H1 (cell line): ENCODE measurements around the gene KIAA0319L. TPM values are rescaled to one million over a fixed set of nuclear protein-coding genes. Genes with fewer than 3 reads are reported as not detected.

Experiments used
- CTCF ChIA-PET: fragments of 300-600 bp; sonication (Branson Sonifier 250); formaldehyde crosslinking; loops from one replicate; lab custom pipeline; 2021; ENCODE audit not compliant: partially characterized antibody; lab: Charles Lee
- POLR2A ChIA-PET: fragments of 300-600 bp; sonication (Branson Sonifier 250); formaldehyde crosslinking; loops from one replicate; lab custom pipeline; 2021; ENCODE audit warnings: inconsistent platforms; ENCODE audit not compliant: partially characterized antibody; lab: Charles Lee
- DNase-seq, 2 experiments: peaks; one replicate each; pipeline versions ENCODE4 v3.0.0 to v3.0.0-alpha.2; 2010 to 2022; ENCODE audit warnings: low spot score in 2 of 2, low read depth in 1 of 2, mixed read lengths in 1 of 2
- FAIRE-seq: peaks from 2 replicates; lab custom pipeline; 2011; peaks lifted over from hg19 to GRCh38; lab: Jason Lieb, UNC
- H2AFZ ChIP-seq: 2 replicates; pipeline ENCODE4 v1.8.1; 2012; ENCODE audit warnings: low read length, inconsistent platforms
- H2AK5ac ChIP-seq: 2 replicates; pipeline ENCODE4 v1.6.1; 2013; ENCODE audit warnings: low read depth, low read length
- H2BK120ac ChIP-seq: replicated peaks from 2 replicates; pipeline ENCODE3; 2013; ENCODE audit warnings: low read depth, low read length, inconsistent platforms
- H2BK12ac ChIP-seq: 2 replicates; pipeline ENCODE4 v1.6.1; 2013; ENCODE audit warnings: low read depth, low read length
- H2BK15ac ChIP-seq: 2 replicates; pipeline ENCODE4 v1.6.1; 2013; ENCODE audit warnings: low read length
- H2BK20ac ChIP-seq: 2 replicates; pipeline ENCODE4 v1.6.1; 2013; ENCODE audit warnings: low read length
- H2BK5ac ChIP-seq: 2 replicates; pipeline ENCODE4 v1.6.1; 2013; ENCODE audit warnings: low read depth, low read length
- H3K14ac ChIP-seq: 2 replicates; pipeline ENCODE4 v1.6.1; 2013; ENCODE audit warnings: inconsistent platforms; ENCODE audit not compliant: insufficient read length
- H3K18ac ChIP-seq: 2 replicates; pipeline ENCODE4 v1.6.1; 2013; ENCODE audit warnings: low read length; ENCODE audit errors: extremely low read depth
- H3K23ac ChIP-seq: 2 replicates; pipeline ENCODE4 v1.6.1; 2013; ENCODE audit warnings: inconsistent platforms; ENCODE audit not compliant: insufficient read length
- H3K23me2 ChIP-seq: 2 replicates; pipeline ENCODE4 v1.6.1; 2013; ENCODE audit warnings: low read depth, low read length
- H3K27ac ChIP-seq: 2 replicates; pipeline ENCODE4 v1.6.1; 2011; ENCODE audit warnings: low read depth, low read length, inconsistent platforms
- H3K27me3 ChIP-seq, 4 experiments: replicated peaks in 1 of 4; 1 replicate in 1 of 4; 2 replicates in 3 of 4; pipeline versions ENCODE4 v1.6.1 to v1.8.1; 2011 to 2013; ENCODE audit warnings: low read length in 3 of 4, mild to moderate bottlenecking in 3 of 4, inconsistent platforms in 2 of 4, mixed read lengths in 2 of 4, moderate library complexity in 1 of 4; ENCODE audit not compliant: control insufficient read depth in 3 of 4, insufficient read depth in 3 of 4; ENCODE audit errors: extremely low read depth in 1 of 4
- H3K36me3 ChIP-seq, 4 experiments: 2 replicates each; pipeline versions ENCODE4 v1.6.1 to v1.8.1; 2011 to 2013; ENCODE audit warnings: mild to moderate bottlenecking in 4 of 4, low read length in 3 of 4, moderate library complexity in 2 of 4, control low read depth in 1 of 4, inconsistent platforms in 1 of 4; ENCODE audit not compliant: insufficient read depth in 4 of 4, control insufficient read depth in 2 of 4
- H3K4ac ChIP-seq: replicated peaks from 2 replicates; pipeline ENCODE3; 2013; ENCODE audit warnings: low read length, low read depth, mixed read lengths, inconsistent platforms; ENCODE audit not compliant: insufficient read length
- H3K4me1 ChIP-seq, 4 experiments: replicated peaks in 1 of 4; 1 replicate in 1 of 4; 2 replicates in 3 of 4; pipeline versions ENCODE4 v1.6.1 to v1.8.1; 2011 to 2013; ENCODE audit warnings: low read length in 3 of 4, inconsistent platforms in 2 of 4, mixed read lengths in 1 of 4; ENCODE audit not compliant: insufficient read depth in 4 of 4, control insufficient read depth in 3 of 4
- H3K4me2 ChIP-seq, 2 experiments: 2 replicates each; pipeline versions ENCODE4 v1.6.1 to v1.8.1; 2011 to 2013; ENCODE audit warnings: low read depth in 2 of 2, low read length in 2 of 2, control low read depth in 1 of 2, inconsistent platforms in 1 of 2, mild to moderate bottlenecking in 1 of 2; ENCODE audit not compliant: insufficient read depth in 1 of 2
- H3K4me3 ChIP-seq, 4 experiments: fragments of 200-600, 300-600 bp in 1 of 4; sonication (generic), shearing (Covaris generic), sonication (Bioruptor Twin) in 1 of 4; 2 replicates each; pipeline versions ENCODE4 v1.5.1 to v1.8.1; 2011 to 2016; ENCODE audit warnings: low read length in 4 of 4, low read depth in 3 of 4, control low read depth in 2 of 4, inconsistent platforms in 2 of 4, mild to moderate bottlenecking in 2 of 4, mixed read lengths in 1 of 4, moderate library complexity in 1 of 4; ENCODE audit not compliant: insufficient read depth in 2 of 4; ENCODE audit errors: extremely low read depth in 1 of 4
- H3K56ac ChIP-seq: replicated peaks from 2 replicates; pipeline ENCODE3; 2013; ENCODE audit warnings: low read depth, mild to moderate bottlenecking, mixed read lengths, low read length, inconsistent platforms; ENCODE audit not compliant: insufficient read length
- H3K79me1 ChIP-seq: 2 replicates; pipeline ENCODE4 v1.6.1; 2013; ENCODE audit warnings: low read depth, low read length, control low read depth
- H3K79me2 ChIP-seq, 2 experiments: 2 replicates each; pipeline versions ENCODE4 v1.6.1 to v1.8.1; 2012 to 2013; ENCODE audit warnings: low read length in 2 of 2, mild to moderate bottlenecking in 2 of 2, inconsistent platforms in 1 of 2; ENCODE audit not compliant: insufficient read depth in 2 of 2, control insufficient read depth in 1 of 2
- H3K9ac ChIP-seq, 4 experiments: replicated peaks in 1 of 4; 1 replicate in 1 of 4; 2 replicates in 3 of 4; pipeline versions ENCODE4 v1.6.1 to v1.8.1; 2011 to 2013; ENCODE audit warnings: low read depth in 3 of 4, low read length in 3 of 4, control low read depth in 2 of 4, mild to moderate bottlenecking in 2 of 4, moderate library complexity in 2 of 4, inconsistent platforms in 1 of 4; ENCODE audit errors: extremely low read depth in 1 of 4
- H3K9me3 ChIP-seq, 2 experiments: 2 replicates each; pipeline versions ENCODE4 v1.6.1 to v1.8.1; 2012 to 2013; ENCODE audit warnings: mild to moderate bottlenecking in 2 of 2, moderate library complexity in 2 of 2, control low read depth in 1 of 2, inconsistent platforms in 1 of 2, low read depth in 1 of 2, low read length in 1 of 2, mixed read lengths in 1 of 2; ENCODE audit not compliant: insufficient read depth in 2 of 2
- H4K20me1 ChIP-seq, 2 experiments: replicated peaks in 1 of 2; 2 replicates each; pipeline versions ENCODE3 to v1.8.1; 2011 to 2013; ENCODE audit warnings: inconsistent platforms in 2 of 2, low read length in 2 of 2, mild to moderate bottlenecking in 1 of 2; ENCODE audit not compliant: insufficient read depth in 2 of 2, control insufficient read depth in 1 of 2
- H4K5ac ChIP-seq: 2 replicates; pipeline ENCODE4 v1.6.1; 2013; ENCODE audit warnings: low read length, low read depth, mixed read lengths, inconsistent platforms; ENCODE audit not compliant: insufficient read length
- H4K8ac ChIP-seq: 2 replicates; pipeline ENCODE4 v1.8.0; 2013; ENCODE audit warnings: mild to moderate bottlenecking, moderate library complexity, low read length, inconsistent platforms; ENCODE audit not compliant: insufficient read depth; ENCODE audit errors: extremely low read depth
- H4K91ac ChIP-seq: replicated peaks from 2 replicates; pipeline ENCODE3; 2013; ENCODE audit warnings: low read length, mixed read lengths, inconsistent platforms; ENCODE audit not compliant: insufficient read length
- CHD1 ChIP-seq: IDR thresholded peaks from 2 replicates; pipeline ENCODE4 v1.6.1; 2012; ENCODE audit warnings: low read depth, low read length, improper control_type of control experiment
- E2F6 ChIP-seq: IDR thresholded peaks from 2 replicates; pipeline ENCODE4 v1.6.1; 2012; ENCODE audit warnings: inconsistent platforms
- MAX ChIP-seq: IDR thresholded peaks from 2 replicates; pipeline ENCODE4 v1.6.1; 2012; ENCODE audit warnings: inconsistent platforms
- RAD21 ChIP-seq, 2 experiments: IDR thresholded peaks in 1 of 2; conservative IDR thresholded peaks in 1 of 2; 2 replicates each; pipeline ENCODE4 v1.6.1; 2011; ENCODE audit warnings: low read depth in 2 of 2, low read length in 2 of 2, improper control_type of control experiment in 1 of 2, inconsistent platforms in 1 of 2, mild to moderate bottlenecking in 1 of 2, moderate library complexity in 1 of 2
- RBBP5 ChIP-seq: IDR thresholded peaks from 2 replicates; pipeline ENCODE4 v1.7.1; 2012; ENCODE audit warnings: low read depth, mild to moderate bottlenecking, inconsistent platforms, low read length, moderate library complexity, borderline replicate concordance
- RFX5 ChIP-seq: IDR thresholded peaks from 2 replicates; pipeline ENCODE4 v1.6.1; 2011; ENCODE audit warnings: low read depth, low read length, improper control_type of control experiment, borderline replicate concordance
- SP1 ChIP-seq: IDR thresholded peaks from 2 replicates; pipeline ENCODE4 v1.6.1; 2011; ENCODE audit warnings: low read depth, low read length
- SP2 ChIP-seq: IDR thresholded peaks from 2 replicates; pipeline ENCODE4 v1.6.1; 2012; ENCODE audit warnings: mild to moderate bottlenecking, low read length, inconsistent platforms
- TAF1 ChIP-seq: IDR thresholded peaks from 2 replicates; pipeline ENCODE4 v1.6.1; 2011; ENCODE audit warnings: mild to moderate bottlenecking, low read depth, low read length
- WGBS, 2 experiments: shearing (Covaris generic) in 1 of 2; methylation state at CpG; one replicate each; pipeline versions ENCODE4 v1.1.6 to v1.1.7; 2013 to 2015; ENCODE audit warnings: low lambda C conversion rate in 2 of 2, mixed read lengths in 2 of 2, inconsistent platforms in 1 of 2, low coverage in 1 of 2, missing lambda C conversion rate in 1 of 2; ENCODE audit not compliant: insufficient replicate concordance in 2 of 2, insufficient coverage in 1 of 2, insufficient read length in 1 of 2; ENCODE audit errors: extremely low coverage in 1 of 2, missing lambda C conversion rate in 1 of 2; 5-methylcytosine and 5-hydroxymethylcytosine counted together
- polyA plus RNA-seq, 7 experiments: library from polyadenylated mRNA; depleted of rRNA in 3 of 7; stranded (reverse) in 5 of 7; unstranded in 2 of 7; fragments of >200 nt in 5 of 7; fragments of 200-250 nt in 2 of 7; gene quantifications; 1 replicate in 5 of 7; 2 replicates in 1 of 7; 4 replicates in 1 of 7; pipeline versions ENCODE4 v1.2.1 to v1.2.3, GENCODE V29; 2011 to 2013; ENCODE audit warnings: missing spikeins in 2 of 7, mixed read lengths in 2 of 7
- total RNA-seq: library from RNA; stranded (reverse); fragmentation: NEBNext Ultra II Directional; extraction: Animal tissue kit (Norgen Biotek cat#: 25700); gene quantifications from 2 replicates; pipeline ENCODE4 v1.2.1, GENCODE V29; 2021

Gene KIAA0319L
- total and polyA plus RNA-seq, 2 of the 8 experiments (the other 6 are each of a cell fraction or from before 2014, with no cell fraction given): 40.1 to 55.7 TPM

GRCh38 chr1:35475856-35476674, 81.1 kb downstream of the KIAA0319L start:
- Histone ChIP-seq H2BK5ac (no peak overlapping the region), H4K8ac (no peak overlapping the region), H2BK20ac (no peak overlapping the region), H2BK15ac (no peak overlapping the region), H3K27ac (no peak overlapping the region), H2AK5ac (no peak overlapping the region), H3K14ac (no peak overlapping the region), H4K5ac (no peak overlapping the region), H4K20me1 (no peaks in the 10 kb centered on the region), H3K36me3 (peaks cover 3 to 27% (median 9%) of the 10 kb centered on the region in 4 experiments; a peak in 3 of 8 replicates), H4K91ac (no peak overlapping the region), H3K4me2 (no peak overlapping the region), H3K4me3 (no peak overlapping the region), H3K9me3 (no peaks in the 10 kb centered on the region), H3K56ac (no peak overlapping the region)
- no peak for DNase-seq
- WGBS, 2 experiments: 93% methylated on average over 6 of the region's 6 CpGs; no CpG with 5 or more reads in 1 of the 2 experiments
- no peak for TF ChIP-seq SP2
- TF ChIP-seq TAF1: no peak
- no peak for TF ChIP-seq E2F6
- no peak for TF ChIP-seq MAX
- no peak for TF ChIP-seq SP1
- TF ChIP-seq RAD21 (IDR thresholded peaks at IDR 0.05 in 1 of 2, conservative IDR thresholded peaks at IDR 0.05 in 1 of 2; ENCODE audit: low read depth in 2 of 2, low read length in 2 of 2): no peak
- no peak for TF ChIP-seq CHD1
- TF ChIP-seq RFX5: no peak
- no peak for TF ChIP-seq RBBP5
- TF ChIP-seq, all 59 proteins: peak for 0
- H2AFZ ChIP-seq: no peak overlapping the region
- no peak overlapping the region for H3K9ac ChIP-seq
- no peak for FAIRE-seq
- no peaks in the 10 kb centered on the region for H3K79me2 ChIP-seq
- H2BK120ac ChIP-seq: no peak overlapping the region
- H3K4ac ChIP-seq: no peak overlapping the region
- no peaks in the 10 kb centered on the region; the same call in 1 of the 2 replicates for H3K23me2 ChIP-seq
- peaks cover 0 to 3% (median 2%) of the 10 kb centered on the region in 4 experiments; a peak in 1 of 7 replicates for H3K4me1 ChIP-seq
- ChIA-PET CTCF (interaction anchor here (1.5 to 1.6 kb wide), 2 partner anchors 21 to 69 kb away, joined by 4 read pairs; no protein-coding TSS in a partner anchor), POLR2A (interaction anchor here (0.6 to 1.7 kb wide), 5 partner anchors 8 to 348 kb away, joined by 3 to 5 read pairs (median 3); no protein-coding TSS in a partner anchor)
- H3K23ac ChIP-seq: no peak overlapping the region
- no peak overlapping the region for H2BK12ac ChIP-seq
- H3K18ac ChIP-seq: no peak overlapping the region
- H3K79me1 ChIP-seq: no peaks in the 10 kb centered on the region; the same call in 1 of the 2 replicates
- H3K27me3 ChIP-seq: no peaks in the 10 kb centered on the region
